Brain microvascular endothelial cell (primary cell): ENCODE results near the gene LRP1.

ENCODE experiments used
- DNase-seq: peaks from one replicate; pipeline ENCODE4 v3.0.0-alpha.2; 2020
- H3K27ac ChIP-seq: fragments of 250-450 bp; sonication (Bioruptor Pico); 2 replicates; pipeline ENCODE4 v1.5.1; 2020; ENCODE audit warnings: mild to moderate bottlenecking, moderate library complexity
- H3K27me3 ChIP-seq: fragments of 250-450 bp; sonication (Bioruptor Pico); replicated peaks from 2 replicates; pipeline ENCODE4 v1.5.1; 2020; ENCODE audit warnings: mild to moderate bottlenecking
- H3K36me3 ChIP-seq: fragments of 250-450 bp; sonication (Bioruptor Pico); replicated peaks from 2 replicates; pipeline ENCODE4 v1.5.1; 2020; ENCODE audit warnings: mild to moderate bottlenecking
- H3K4me3 ChIP-seq: 2 replicates; pipeline ENCODE4 v1.5.1; 2011; ENCODE audit warnings: low read depth, mild to moderate bottlenecking, control low read depth, low read length, moderate library complexity
- in situ Hi-C: cut with HindIII; loops from 2 replicates; pipeline ENCODE4 v1.10.0; 2017; ENCODE audit warnings: low sequenced_read_pairs, low pct_ligation_motif_present
- TF ChIP-seq, protein P1 (sequence below): IDR thresholded peaks from 2 replicates; pipeline ENCODE4 v1.5.1; 2011; ENCODE audit warnings: low read depth, mild to moderate bottlenecking, moderate library complexity, low read length, control low read depth, inconsistent platforms; ENCODE audit errors: missing control alignments

The LRP1 gene

DNA sequence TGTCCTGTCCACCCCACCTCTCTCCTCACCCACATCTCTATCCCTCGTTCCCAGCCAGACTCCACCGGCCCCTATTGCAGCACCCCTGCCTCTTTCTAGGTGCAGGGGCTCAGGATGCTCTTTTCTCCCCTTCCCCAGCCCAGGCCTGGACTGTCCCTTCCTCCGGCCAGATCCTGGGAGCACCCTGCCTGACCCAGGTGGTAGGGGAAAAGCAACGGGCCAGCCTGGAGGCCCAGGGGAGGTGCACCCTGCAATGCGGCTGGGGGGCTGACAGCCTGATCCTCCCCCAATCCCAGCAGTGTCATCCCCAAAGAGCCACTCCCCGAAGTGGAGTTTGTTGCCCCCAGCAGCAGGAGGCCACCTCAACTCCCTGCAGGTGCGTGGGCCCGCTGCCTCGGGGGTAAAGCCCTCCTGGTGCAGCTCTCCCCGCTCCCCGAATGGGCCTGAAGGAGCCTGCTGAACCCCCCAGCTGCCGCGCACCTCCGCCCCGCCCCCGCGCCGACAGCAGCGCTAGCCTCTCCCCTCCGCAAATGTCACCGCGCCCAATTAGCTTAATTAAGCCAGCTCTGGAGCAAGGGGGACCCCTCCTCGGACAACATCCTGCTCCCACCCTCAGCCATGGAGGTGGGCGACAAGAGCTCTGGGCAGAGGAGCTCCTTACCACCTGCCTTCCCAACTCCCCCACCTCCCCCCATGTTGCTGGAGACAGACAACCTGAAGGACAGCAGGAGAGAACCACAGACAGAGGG, 93.1 kb downstream of the LRP1 start:
- no peaks in the 10 kb centered on the region for H3K36me3 ChIP-seq
- no peak overlapping the region for H3K27ac ChIP-seq
- TF ChIP-seq, protein P1, sequence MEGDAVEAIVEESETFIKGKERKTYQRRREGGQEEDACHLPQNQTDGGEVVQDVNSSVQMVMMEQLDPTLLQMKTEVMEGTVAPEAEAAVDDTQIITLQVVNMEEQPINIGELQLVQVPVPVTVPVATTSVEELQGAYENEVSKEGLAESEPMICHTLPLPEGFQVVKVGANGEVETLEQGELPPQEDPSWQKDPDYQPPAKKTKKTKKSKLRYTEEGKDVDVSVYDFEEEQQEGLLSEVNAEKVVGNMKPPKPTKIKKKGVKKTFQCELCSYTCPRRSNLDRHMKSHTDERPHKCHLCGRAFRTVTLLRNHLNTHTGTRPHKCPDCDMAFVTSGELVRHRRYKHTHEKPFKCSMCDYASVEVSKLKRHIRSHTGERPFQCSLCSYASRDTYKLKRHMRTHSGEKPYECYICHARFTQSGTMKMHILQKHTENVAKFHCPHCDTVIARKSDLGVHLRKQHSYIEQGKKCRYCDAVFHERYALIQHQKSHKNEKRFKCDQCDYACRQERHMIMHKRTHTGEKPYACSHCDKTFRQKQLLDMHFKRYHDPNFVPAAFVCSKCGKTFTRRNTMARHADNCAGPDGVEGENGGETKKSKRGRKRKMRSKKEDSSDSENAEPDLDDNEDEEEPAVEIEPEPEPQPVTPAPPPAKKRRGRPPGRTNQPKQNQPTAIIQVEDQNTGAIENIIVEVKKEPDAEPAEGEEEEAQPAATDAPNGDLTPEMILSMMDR: no peak
- H3K4me3 ChIP-seq: no peak overlapping the region
- peaks cover 35% of the 10 kb centered on the region for H3K27me3 ChIP-seq
- no peak for DNase-seq
- in situ Hi-C loops: no loop called here

DNA sequence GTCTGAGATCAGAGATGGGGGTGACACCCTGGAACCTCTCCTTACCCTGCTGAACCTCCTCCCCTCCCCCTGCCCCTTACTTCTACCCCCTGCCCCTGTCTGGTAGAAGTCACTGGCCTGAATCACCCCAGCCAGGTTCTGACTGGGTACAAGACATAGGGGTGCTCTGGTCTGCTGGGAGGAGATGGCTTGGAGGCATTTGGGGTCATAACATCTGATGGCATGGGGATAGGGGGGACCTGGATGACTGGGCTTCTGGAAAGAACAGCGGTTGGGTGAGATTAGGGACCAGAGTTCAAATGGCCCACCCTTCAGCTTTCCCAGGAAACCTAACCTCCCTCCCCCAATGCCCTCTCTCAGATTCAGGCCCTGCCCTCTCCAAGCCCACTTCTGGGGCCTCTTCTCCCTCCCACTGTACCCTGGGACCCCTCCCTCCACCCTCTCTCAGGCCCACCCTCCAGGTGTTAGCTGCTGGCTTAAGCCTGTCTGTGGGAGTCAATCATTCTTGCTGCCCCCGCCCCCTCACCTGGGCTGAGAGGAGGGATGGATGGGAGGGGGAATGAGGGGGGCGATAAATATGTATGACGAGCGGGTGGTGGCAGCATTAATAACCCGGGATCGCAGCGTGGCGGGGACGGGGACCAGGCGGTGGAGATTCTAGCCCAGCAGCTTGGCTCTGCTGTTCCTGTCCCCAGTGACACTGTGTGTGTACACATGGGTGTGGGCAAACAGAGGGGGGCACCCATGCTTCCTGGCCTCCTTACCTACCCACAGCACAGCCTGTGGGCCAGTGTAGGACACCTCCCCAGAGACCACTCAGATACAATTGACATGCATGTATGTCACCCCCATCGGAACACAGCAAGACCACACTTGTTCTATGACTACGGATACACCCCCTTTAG, 94.3 kb downstream of the LRP1 start:
- no peaks in the 10 kb centered on the region for H3K36me3 ChIP-seq
- no peak overlapping the region for H3K4me3 ChIP-seq
- no peak for DNase-seq
- no peak overlapping the region for H3K27ac ChIP-seq
- in situ Hi-C loops: no loop called here
- H3K27me3 ChIP-seq: peaks cover 27% of the 10 kb centered on the region
- TF ChIP-seq, protein P1: no peak

DNA sequence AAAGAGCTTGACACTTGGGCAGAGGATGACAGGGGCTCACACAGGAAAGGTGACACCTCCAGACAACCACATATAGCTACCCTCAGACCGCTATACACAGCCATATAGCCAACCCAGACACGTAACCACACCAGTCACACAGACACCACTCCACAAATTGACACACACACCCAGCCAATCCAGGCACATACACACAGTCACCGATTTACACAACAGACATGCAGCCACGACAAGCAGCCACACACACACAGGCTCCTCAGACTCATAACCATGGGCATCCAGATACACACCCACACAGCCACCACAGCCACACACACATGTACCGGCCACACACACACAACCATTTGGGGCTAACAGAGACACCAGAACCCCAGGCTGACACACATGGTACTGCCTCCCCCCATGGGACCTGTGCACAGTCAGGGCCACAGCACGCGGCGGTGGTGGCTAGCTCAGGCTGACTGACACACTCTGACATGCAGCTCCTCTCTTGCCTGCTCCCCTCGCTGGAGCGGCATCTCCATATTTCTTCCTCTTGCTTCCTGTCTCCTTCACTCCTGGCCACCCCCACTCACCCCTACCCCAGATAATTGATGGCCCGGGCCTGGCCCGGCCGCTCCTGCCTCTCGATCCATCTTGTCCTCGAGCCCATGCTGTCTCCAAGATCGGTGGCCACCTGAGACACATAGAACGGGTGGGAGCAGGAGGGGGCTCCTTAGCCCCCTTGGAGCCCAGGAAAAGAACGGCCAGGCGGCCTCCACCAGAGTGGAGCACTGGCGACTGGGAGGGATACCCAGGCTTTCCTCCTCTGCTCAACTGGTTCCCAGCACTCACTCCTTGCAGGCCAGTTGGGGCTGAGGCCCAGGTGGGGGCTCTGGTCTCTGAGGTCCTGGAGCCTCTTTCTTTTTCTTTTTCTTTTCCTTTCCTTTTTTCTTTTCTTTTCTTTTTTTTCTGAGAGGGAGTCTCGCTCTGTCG, 95.2 kb downstream of the LRP1 start:
- no peak overlapping the region for H3K4me3 ChIP-seq
- no peak overlapping the region for H3K27ac ChIP-seq
- TF ChIP-seq, protein P1: no peak
- in situ Hi-C loops: no loop called here
- DNase-seq: no peak
- H3K36me3 ChIP-seq: no peaks in the 10 kb centered on the region
- peaks cover 24% of the 10 kb centered on the region for H3K27me3 ChIP-seq

DNA sequence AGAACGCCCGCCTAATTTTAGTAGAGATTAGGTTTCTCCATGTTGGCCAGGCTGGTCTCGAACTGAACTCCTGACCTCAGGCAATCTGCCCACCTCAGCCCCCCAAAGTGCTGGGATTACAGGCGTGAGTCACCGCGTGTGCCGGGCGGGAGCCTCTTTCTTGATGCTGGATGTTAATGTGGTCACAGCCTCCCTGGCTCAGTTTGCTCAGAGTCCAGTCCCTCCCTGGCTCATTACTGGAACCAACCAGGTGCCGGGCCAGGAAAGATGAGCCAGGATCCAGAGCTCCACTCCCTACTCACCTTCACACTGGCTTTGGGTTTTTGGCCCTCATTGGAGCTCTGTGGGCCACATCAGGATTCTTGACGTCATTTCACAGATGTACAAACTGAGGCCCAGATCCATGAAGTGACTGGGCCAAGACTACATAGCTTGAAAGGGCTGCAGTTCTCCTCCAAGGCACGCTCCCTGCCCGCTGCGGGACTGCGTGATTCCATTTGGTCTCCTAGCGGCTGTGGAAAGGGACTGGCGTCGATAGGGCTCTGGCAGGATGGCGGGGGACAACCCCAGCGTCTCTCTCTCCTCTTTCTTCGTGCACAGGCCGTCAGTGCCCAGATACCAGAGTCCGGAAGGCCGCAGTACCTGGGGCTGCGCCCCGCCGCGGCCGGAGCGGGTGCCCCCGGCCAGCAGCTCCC, 96.1 kb downstream of the LRP1 start:
- Histone ChIP-seq H3K27me3 (peaks cover 21% of the 10 kb centered on the region), H3K36me3 (no peaks in the 10 kb centered on the region), H3K27ac (no peak overlapping the region), H3K4me3 (no peak overlapping the region)
- TF ChIP-seq, protein P1: no peak
- in situ Hi-C loops: no loop called here
- no peak for DNase-seq
